Glomerular visceral epithelial cell (primary cell): Measurements from ENCODE around the gene TDRD9.
"Not testable (repeated sequence)": the region's sequence is repeated elsewhere in the genome, so short reads cannot be mapped to it uniquely, and the experiment has no call there.

Experiments used
- DNase-seq: peaks from one replicate; pipeline ENCODE4 v3.0.0-alpha.2; 2016; ENCODE audit errors: extremely low spot score

TDRD9 gene

GRCh38 chr14:103928011-103928890, at the start of gene TDRD9:
TDRD9 (plus strand) TSS chr14:103928456; CDS start chr14:103928510, 54 bp downstream.
- no peak for DNase-seq

- no peak for DNase-seq
Measured at GRCh38 chr14:103879118-103879569, 49.1 kb upstream of the TDRD9 start.

GRCh38 chr14:103879570-103880347, 48.5 kb upstream of the TDRD9 start:
- peak; percentile 89 for DNase-seq

- DNase-seq: peak; percentile 90
Measured at GRCh38 chr14:103880348-103881267, 47.6 kb upstream of the TDRD9 start.

GRCh38 chr14:103881268-103882201, 46.7 kb upstream of the TDRD9 start:
- no peak for DNase-seq

- DNase-seq: no peak
Measured at GRCh38 chr14:103882503-103883262, 45.6 kb upstream of the TDRD9 start.

- DNase-seq: no peak
Measured at GRCh38 chr14:103883263-103883523, 45.1 kb upstream of the TDRD9 start.

GRCh38 chr14:103884854-103885253, 43.4 kb upstream of the TDRD9 start:
- no peak for DNase-seq

GRCh38 chr14:103885509-103885932, 42.7 kb upstream of the TDRD9 start:
- no peak for DNase-seq

GRCh38 chr14:103886304-103887169, 41.7 kb upstream of the TDRD9 start:
- no peak for DNase-seq

- DNase-seq: no peak
Measured at GRCh38 chr14:103887170-103887501, 41.1 kb upstream of the TDRD9 start.

GRCh38 chr14:103887557-103888115, 40.6 kb upstream of the TDRD9 start:
- no peak for DNase-seq

- DNase-seq: not testable (repeated sequence)
Measured at GRCh38 chr14:103889002-103889312, 39.3 kb upstream of the TDRD9 start.

- DNase-seq: peak; percentile 61
Measured at GRCh38 chr14:103889313-103890051, 38.8 kb upstream of the TDRD9 start.

- no peak for DNase-seq
Measured at GRCh38 chr14:103890052-103890371, 38.2 kb upstream of the TDRD9 start.

GRCh38 chr14:103890821-103891666, 37.2 kb upstream of the TDRD9 start:
- no peak for DNase-seq

- no peak for DNase-seq
Measured at GRCh38 chr14:103891667-103892215, 36.5 kb upstream of the TDRD9 start.
